Measurements from ENCODE around the gene SPAG9. TPM values are rescaled to one million over a fixed set of nuclear protein-coding genes. Genes with fewer than 3 reads are reported as not detected.

The SPAG9 gene
- total RNA-seq, 1 donor from 2014 or later: 55.4 TPM

GRCh38 chr17:50914505-50915063, 206.1 kb downstream of the SPAG9 start:
- no peak for DNase-seq (ENCODE audit: low spot score, unreplicated experiment)
- peak overlapping the region; percentile 92 for H3K27ac Mint-ChIP-seq
- H3K9me3 Mint-ChIP-seq (ENCODE audit: low read depth): no peaks in the 10 kb centered on the region
- H3K36me3 Mint-ChIP-seq (ENCODE audit: insufficient read depth): no peaks in the 10 kb centered on the region
- no peaks in the 10 kb centered on the region for H3K27me3 Mint-ChIP-seq
- TF ChIP-seq CTCF (IDR thresholded peaks at IDR 0.05; ENCODE audit: unreplicated experiment): no peak
- H3K4me3 Mint-ChIP-seq (ENCODE audit: low read depth): no peak overlapping the region
- peaks cover 31% of the 10 kb centered on the region for H3K4me1 Mint-ChIP-seq (ENCODE audit: low read depth)

GRCh38 chr17:50913120-50913519, 207.5 kb downstream of the SPAG9 start:
- H3K27ac Mint-ChIP-seq: peak overlapping the region; percentile 16
- H3K9me3 Mint-ChIP-seq (ENCODE audit: low read depth): no peaks in the 10 kb centered on the region
- peaks cover 29% of the 10 kb centered on the region for H3K4me1 Mint-ChIP-seq (ENCODE audit: low read depth)
- H3K27me3 Mint-ChIP-seq: no peaks in the 10 kb centered on the region
- no peak for TF ChIP-seq CTCF (IDR thresholded peaks at IDR 0.05; ENCODE audit: unreplicated experiment)
- no peaks in the 10 kb centered on the region for H3K36me3 Mint-ChIP-seq (ENCODE audit: insufficient read depth)
- no peak overlapping the region for H3K4me3 Mint-ChIP-seq (ENCODE audit: low read depth)
- DNase-seq (ENCODE audit: low spot score, unreplicated experiment): no peak

Other genes with a start within 250 kb of the SPAG9 start
- 96.5 and 106 TPM in 2 replicates for gene NME1, start 32.7 kb upstream of the SPAG9 start, total RNA-seq
- 318 and 358 TPM in 2 replicates for gene NME2, start 45.5 kb upstream of the SPAG9 start, total RNA-seq
- 47.6 and 50.7 TPM in 2 replicates for gene MBTD1, start 139.2 kb upstream of the SPAG9 start, total RNA-seq
- gene UTP18, start 139.7 kb upstream of the SPAG9 start, total RNA-seq: 35.3 and 38.0 TPM in 2 replicates